ENCODE measurements around the gene CHRM2.

DNA sequence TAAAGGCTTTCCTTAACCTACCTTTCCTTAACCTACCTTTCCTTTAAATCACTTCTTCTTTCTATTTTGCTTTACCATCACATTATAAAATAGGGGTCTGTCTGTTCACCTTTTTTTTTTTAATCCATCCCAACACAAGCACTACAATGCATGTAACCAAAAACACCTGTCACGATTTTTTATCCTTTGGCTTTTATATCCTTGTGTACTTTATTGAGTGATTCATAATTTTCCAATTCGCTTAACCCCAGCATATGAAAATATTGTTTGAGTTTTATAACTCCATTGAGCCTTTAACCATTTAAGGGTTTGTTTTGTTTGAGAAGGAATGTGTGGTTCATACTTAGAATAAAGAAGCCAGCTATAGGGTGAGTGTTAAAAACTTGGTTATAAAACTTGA, 132.2 kb downstream of the CHRM2 start:
- TF ChIP-seq POLR2A (IDR thresholded peaks at IDR 0.05) (no peak), POLR2AphosphoS5 (IDR thresholded peaks at IDR 0.05) (no peak)
